ENCODE results near the gene EXTL1. TPM values are rescaled to one million over a fixed set of nuclear protein-coding genes. Genes with fewer than 3 reads are reported as not detected.

Gene EXTL1
- total RNA-seq, 1 experiment from 2014 or later, result 0.26 TPM

GRCh38 chr1:26043765-26044164 is 22.2 kb downstream of the EXTL1 start:
- POLR2A ChIA-PET (ENCODE audit: unreplicated experiment), result interaction anchor here (0.6 kb wide), 1 partner anchor 169 kb away, joined by 3 read pairs; no protein-coding TSS in a partner anchor
- no peak for ATAC-seq
- no peaks in the 10 kb centered on the region for H3K9me3 ChIP-seq (ENCODE audit: low read length)
- intact Hi-C loops (cut with micrococcal nuclease), result no loop called here
- no peak for DNase-seq
- H3K36me3 ChIP-seq (ENCODE audit: low read depth, low read length), result no peaks in the 10 kb centered on the region
- no peak overlapping the region for H3K4me3 ChIP-seq (ENCODE audit: low read length)
- H3K4me1 ChIP-seq (ENCODE audit: insufficient read depth, low read length), result no peaks in the 10 kb centered on the region
- CTCF ChIA-PET, result no interaction called here
- no peaks in the 10 kb centered on the region for H4K20me1 ChIP-seq (ENCODE audit: low read length)
- H3K9me2 ChIP-seq (replicated peaks; ENCODE audit: low read length), result no peaks in the 10 kb centered on the region
- no peak for TF ChIP-seq EZH2phosphoT487 (IDR thresholded peaks at IDR 0.05; ENCODE audit: borderline replicate concordance, low read length)
- TF ChIP-seq EZH2 (IDR thresholded peaks at IDR 0.05; ENCODE audit: low read length, unreplicated experiment), result no peak
- no peak for TF ChIP-seq CTCF (conservative IDR thresholded peaks at IDR 0.05; ENCODE audit: low read depth, low read length)
- no TSS peak for BruUV-seq (replicated peaks)
- no peak overlapping the region for H2AFZ ChIP-seq (ENCODE audit: low read length)
- H3K27me3 ChIP-seq (ENCODE audit: low read length), result peaks cover 35% of the 10 kb centered on the region
- H3K27ac ChIP-seq (ENCODE audit: low read length), result no peak overlapping the region
- no peaks in the 10 kb centered on the region for H3K79me2 ChIP-seq (ENCODE audit: low read length)
- H3F3A ChIP-seq (ENCODE audit: low read length, unreplicated experiment), result no peaks in the 10 kb centered on the region
- no peak overlapping the region for H3K4me2 ChIP-seq (ENCODE audit: low read length)
- no peak overlapping the region for H3K9ac ChIP-seq (ENCODE audit: low read length)

- Histone ChIP-seq H3F3A (ENCODE audit: low read length, unreplicated experiment) (no peaks in the 10 kb centered on the region), H3K9me3 (ENCODE audit: low read length) (no peaks in the 10 kb centered on the region), H2AFZ (ENCODE audit: low read length) (no peak overlapping the region), H4K20me1 (ENCODE audit: low read length) (no peaks in the 10 kb centered on the region), H3K79me2 (ENCODE audit: low read length) (no peaks in the 10 kb centered on the region), H3K27ac (ENCODE audit: low read length) (no peak overlapping the region), H3K36me3 (ENCODE audit: low read depth, low read length) (no peaks in the 10 kb centered on the region), H3K4me2 (ENCODE audit: low read length) (no peak overlapping the region), H3K9ac (ENCODE audit: low read length) (no peak overlapping the region), H3K27me3 (ENCODE audit: low read length) (peaks cover 35% of the 10 kb centered on the region), H3K4me3 (ENCODE audit: low read length) (no peak overlapping the region), H3K9me2 (replicated peaks; ENCODE audit: low read length) (no peaks in the 10 kb centered on the region), H3K4me1 (ENCODE audit: insufficient read depth, low read length) (no peaks in the 10 kb centered on the region)
- no peak for DNase-seq
- BruUV-seq (replicated peaks), result no TSS peak
- ChIA-PET POLR2A (ENCODE audit: unreplicated experiment) (interaction anchor here (0.6 kb wide), 1 partner anchor 170 kb away, joined by 3 read pairs; no protein-coding TSS in a partner anchor), CTCF (no interaction called here)
- intact Hi-C loops (cut with micrococcal nuclease), result no loop called here
- no peak for ATAC-seq
- TF ChIP-seq CTCF (conservative IDR thresholded peaks at IDR 0.05; ENCODE audit: low read depth, low read length), result no peak
- no peak for TF ChIP-seq EZH2 (IDR thresholded peaks at IDR 0.05; ENCODE audit: low read length, unreplicated experiment)
- TF ChIP-seq EZH2phosphoT487 (IDR thresholded peaks at IDR 0.05; ENCODE audit: borderline replicate concordance, low read length), result no peak
Measured at GRCh38 chr1:26044414-26044813, 22.8 kb downstream of the EXTL1 start.

GRCh38 chr1:26044971-26045721 is 23.6 kb downstream of the EXTL1 start:
- H3F3A ChIP-seq (ENCODE audit: low read length, unreplicated experiment), result no peaks in the 10 kb centered on the region
- no peaks in the 10 kb centered on the region for H3K36me3 ChIP-seq (ENCODE audit: low read depth, low read length)
- no TSS peak for BruUV-seq (replicated peaks)
- ChIA-PET POLR2A (ENCODE audit: unreplicated experiment) (no interaction called here), CTCF (no interaction called here)
- no peak overlapping the region for H3K27ac ChIP-seq (ENCODE audit: low read length)
- intact Hi-C loops (cut with micrococcal nuclease), result no loop called here
- no peak overlapping the region for H2AFZ ChIP-seq (ENCODE audit: low read length)
- H3K9ac ChIP-seq (ENCODE audit: low read length), result no peak overlapping the region
- peaks cover 35% of the 10 kb centered on the region for H3K27me3 ChIP-seq (ENCODE audit: low read length)
- H3K4me2 ChIP-seq (ENCODE audit: low read length), result no peak overlapping the region
- H3K4me1 ChIP-seq (ENCODE audit: insufficient read depth, low read length), result no peaks in the 10 kb centered on the region
- DNase-seq, result no peak
- H3K9me3 ChIP-seq (ENCODE audit: low read length), result no peaks in the 10 kb centered on the region
- ATAC-seq, result no peak
- H3K9me2 ChIP-seq (replicated peaks; ENCODE audit: low read length), result no peaks in the 10 kb centered on the region
- H4K20me1 ChIP-seq (ENCODE audit: low read length), result no peaks in the 10 kb centered on the region
- H3K4me3 ChIP-seq (ENCODE audit: low read length), result no peak overlapping the region
- H3K79me2 ChIP-seq (ENCODE audit: low read length), result no peaks in the 10 kb centered on the region
- TF ChIP-seq EZH2phosphoT487 (IDR thresholded peaks at IDR 0.05; ENCODE audit: borderline replicate concordance, low read length) (no peak), EZH2 (IDR thresholded peaks at IDR 0.05; ENCODE audit: low read length, unreplicated experiment) (no peak), CTCF (conservative IDR thresholded peaks at IDR 0.05; ENCODE audit: low read depth, low read length) (no peak)

Measured in PC-3 (cell line).